ENCODE measurements around the gene JMJD1C. TPM values are rescaled to one million over a fixed set of nuclear protein-coding genes. Genes with fewer than 3 reads are reported as not detected.

The JMJD1C gene
- total RNA-seq, 1 experiment from 2014 or later: 89.7 TPM

DNA sequence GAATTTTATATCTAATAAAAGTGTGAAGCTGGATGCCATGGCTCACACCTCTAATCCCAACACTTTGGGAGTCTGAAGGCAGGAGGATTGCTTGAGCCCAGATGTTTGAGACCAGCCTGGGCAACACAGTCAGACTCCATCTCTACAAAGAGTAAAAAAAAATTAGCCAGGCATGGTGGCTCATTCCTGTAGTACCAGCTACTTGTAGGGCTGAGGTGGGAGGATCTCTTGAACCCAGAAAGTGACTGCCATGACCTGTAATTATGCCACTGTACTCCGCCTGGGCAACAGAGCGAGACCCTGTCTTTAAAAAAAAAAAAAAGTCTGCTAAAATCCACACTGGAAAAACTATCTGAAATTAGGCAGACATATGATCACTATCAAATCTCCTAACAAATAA lies 7.6 kb downstream of the JMJD1C start:
- ChIA-PET CTCF (no interaction called here), POLR2A (no interaction called here)
- no peaks in the 10 kb centered on the region for H3K9me3 Mint-ChIP-seq (ENCODE audit: unreplicated experiment)
- Histone ChIP-seq H3K4me3 (ENCODE audit: low read depth, low read length) (no peak overlapping the region), H3K36me3 (ENCODE audit: control insufficient read depth, insufficient read depth, low read length) (no peaks in the 10 kb centered on the region; the same call in 1 of the 2 replicates), H3K4me1 (peaks cover 21% of the 10 kb centered on the region), H3K27me3 (replicated peaks; ENCODE audit: control insufficient read depth, insufficient read depth, low read length) (no peaks in the 10 kb centered on the region), H3K9me3 (no peaks in the 10 kb centered on the region)
- no peak overlapping the region for H3K4me3 Mint-ChIP-seq (ENCODE audit: unreplicated experiment)
- TF ChIP-seq, protein P1, sequence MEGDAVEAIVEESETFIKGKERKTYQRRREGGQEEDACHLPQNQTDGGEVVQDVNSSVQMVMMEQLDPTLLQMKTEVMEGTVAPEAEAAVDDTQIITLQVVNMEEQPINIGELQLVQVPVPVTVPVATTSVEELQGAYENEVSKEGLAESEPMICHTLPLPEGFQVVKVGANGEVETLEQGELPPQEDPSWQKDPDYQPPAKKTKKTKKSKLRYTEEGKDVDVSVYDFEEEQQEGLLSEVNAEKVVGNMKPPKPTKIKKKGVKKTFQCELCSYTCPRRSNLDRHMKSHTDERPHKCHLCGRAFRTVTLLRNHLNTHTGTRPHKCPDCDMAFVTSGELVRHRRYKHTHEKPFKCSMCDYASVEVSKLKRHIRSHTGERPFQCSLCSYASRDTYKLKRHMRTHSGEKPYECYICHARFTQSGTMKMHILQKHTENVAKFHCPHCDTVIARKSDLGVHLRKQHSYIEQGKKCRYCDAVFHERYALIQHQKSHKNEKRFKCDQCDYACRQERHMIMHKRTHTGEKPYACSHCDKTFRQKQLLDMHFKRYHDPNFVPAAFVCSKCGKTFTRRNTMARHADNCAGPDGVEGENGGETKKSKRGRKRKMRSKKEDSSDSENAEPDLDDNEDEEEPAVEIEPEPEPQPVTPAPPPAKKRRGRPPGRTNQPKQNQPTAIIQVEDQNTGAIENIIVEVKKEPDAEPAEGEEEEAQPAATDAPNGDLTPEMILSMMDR (IDR thresholded peaks at IDR 0.05; ENCODE audit: insufficient read depth in 1 of 2, low read depth in 1 of 2, low read length in 1 of 2, severe bottlenecking in 1 of 2, unreplicated experiment in 1 of 2): no peak
- peaks cover 16% of the 10 kb centered on the region for H3K4me1 Mint-ChIP-seq (ENCODE audit: low read depth, unreplicated experiment)
- no peaks in the 10 kb centered on the region for H3K27me3 Mint-ChIP-seq (ENCODE audit: insufficient read depth, unreplicated experiment)
- H3K36me3 Mint-ChIP-seq (ENCODE audit: insufficient read depth, unreplicated experiment): peaks cover 8% of the 10 kb centered on the region
- no peak overlapping the region for H3K27ac Mint-ChIP-seq (ENCODE audit: unreplicated experiment)
- no TSS peak for BruUV-seq (replicated peaks)
- DNase-seq: no peak
- intact Hi-C loops (cut with micrococcal nuclease; ENCODE audit: unreplicated experiment): no loop called here

DNA sequence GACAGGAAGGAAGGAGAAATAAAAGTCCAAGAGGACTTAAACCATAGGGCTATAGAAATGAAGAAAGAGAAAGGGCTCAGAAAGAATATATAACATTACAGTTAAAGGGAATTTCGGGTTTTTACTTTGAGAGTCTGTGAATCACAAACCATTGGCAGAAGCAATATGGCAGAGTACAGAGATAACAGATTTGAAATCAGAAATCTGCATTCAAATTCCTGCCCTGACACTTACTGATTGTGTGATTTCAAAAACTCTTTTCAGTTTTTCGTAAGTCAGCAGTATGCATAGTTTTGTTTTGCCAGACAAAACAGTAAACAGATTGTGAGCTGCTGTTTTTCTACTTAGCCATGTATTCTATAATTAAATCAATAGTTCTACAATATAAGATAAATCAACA lies 8.2 kb downstream of the JMJD1C start:
- Histone ChIP-seq H3K4me1 (peaks cover 21% of the 10 kb centered on the region), H3K9me3 (no peaks in the 10 kb centered on the region), H3K4me3 (ENCODE audit: low read depth, low read length) (no peak overlapping the region), H3K27me3 (replicated peaks; ENCODE audit: control insufficient read depth, insufficient read depth, low read length) (no peaks in the 10 kb centered on the region), H3K36me3 (ENCODE audit: control insufficient read depth, insufficient read depth, low read length) (no peaks in the 10 kb centered on the region; the same call in 1 of the 2 replicates)
- DNase-seq: no peak
- H3K27me3 Mint-ChIP-seq (ENCODE audit: insufficient read depth, unreplicated experiment): no peaks in the 10 kb centered on the region
- H3K36me3 Mint-ChIP-seq (ENCODE audit: insufficient read depth, unreplicated experiment): peaks cover 8% of the 10 kb centered on the region
- no peak overlapping the region for H3K27ac Mint-ChIP-seq (ENCODE audit: unreplicated experiment)
- no TSS peak for BruUV-seq (replicated peaks)
- ChIA-PET CTCF (no interaction called here), POLR2A (no interaction called here)
- H3K4me3 Mint-ChIP-seq (ENCODE audit: unreplicated experiment): no peak overlapping the region
- no peaks in the 10 kb centered on the region for H3K9me3 Mint-ChIP-seq (ENCODE audit: unreplicated experiment)
- peaks cover 16% of the 10 kb centered on the region for H3K4me1 Mint-ChIP-seq (ENCODE audit: low read depth, unreplicated experiment)
- TF ChIP-seq, protein P1 (IDR thresholded peaks at IDR 0.05; ENCODE audit: insufficient read depth in 1 of 2, low read depth in 1 of 2, low read length in 1 of 2, severe bottlenecking in 1 of 2, unreplicated experiment in 1 of 2): no peak
- intact Hi-C loops (cut with micrococcal nuclease; ENCODE audit: unreplicated experiment): no loop called here

DNA sequence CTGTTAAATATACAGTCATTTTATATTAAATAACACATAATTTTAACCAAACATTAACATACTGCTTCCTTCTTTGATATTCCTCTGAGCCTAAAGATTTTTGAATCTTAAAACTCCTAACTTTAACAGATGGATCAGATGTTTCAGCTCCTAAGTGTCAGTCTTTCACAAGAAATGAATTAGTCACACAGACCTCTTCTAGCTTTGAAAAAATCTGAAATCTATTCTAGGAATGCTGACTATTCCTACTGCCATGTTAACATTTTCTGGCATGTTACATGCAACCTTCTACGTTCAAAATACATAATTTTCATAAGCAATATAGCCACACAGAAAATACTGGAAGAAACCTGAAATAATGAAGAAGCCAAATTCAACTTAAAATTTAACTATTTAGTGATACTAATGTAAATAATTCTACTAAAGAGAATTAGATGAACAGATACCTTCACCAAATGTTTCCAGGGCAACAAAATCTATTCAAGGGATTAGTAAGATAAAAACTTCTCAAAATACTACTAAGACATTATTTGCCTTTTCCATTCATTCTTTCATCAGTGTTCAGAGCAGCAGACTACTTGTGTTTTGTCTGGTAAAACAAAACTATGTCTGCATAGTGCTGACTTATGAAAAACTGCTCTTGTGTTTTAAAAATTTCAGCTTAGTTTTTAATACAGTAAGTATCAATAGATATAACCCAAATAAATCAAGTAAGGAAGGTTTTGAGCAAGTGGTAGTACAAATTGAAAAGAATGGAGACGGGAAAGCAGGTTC lies 9.2 kb downstream of the JMJD1C start:
- no peaks in the 10 kb centered on the region for H3K9me3 ChIP-seq
- H3K36me3 ChIP-seq (ENCODE audit: control insufficient read depth, insufficient read depth, low read length): no peaks in the 10 kb centered on the region; the same call in 1 of the 2 replicates
- peaks cover 21% of the 10 kb centered on the region for H3K4me1 ChIP-seq
- Mint-ChIP-seq H3K36me3 (ENCODE audit: insufficient read depth, unreplicated experiment) (peaks cover 17% of the 10 kb centered on the region), H3K27ac (ENCODE audit: unreplicated experiment) (peak overlapping the region; percentile 29), H3K27me3 (ENCODE audit: insufficient read depth, unreplicated experiment) (no peaks in the 10 kb centered on the region), H3K4me1 (ENCODE audit: low read depth, unreplicated experiment) (peaks cover 16% of the 10 kb centered on the region), H3K4me3 (ENCODE audit: unreplicated experiment) (no peak overlapping the region), H3K9me3 (ENCODE audit: unreplicated experiment) (no peaks in the 10 kb centered on the region)
- no peak for DNase-seq
- intact Hi-C loops (cut with micrococcal nuclease; ENCODE audit: unreplicated experiment): no loop called here
- TF ChIP-seq, protein P1 (IDR thresholded peaks at IDR 0.05; ENCODE audit: insufficient read depth in 1 of 2, low read depth in 1 of 2, low read length in 1 of 2, severe bottlenecking in 1 of 2, unreplicated experiment in 1 of 2): no peak
- no peaks in the 10 kb centered on the region for H3K27me3 ChIP-seq (replicated peaks; ENCODE audit: control insufficient read depth, insufficient read depth, low read length)
- no TSS peak for BruUV-seq (replicated peaks)
- ChIA-PET POLR2A (interaction anchor here (0.6 kb wide), 1 partner anchor 18 kb away, joined by 3 read pairs; no protein-coding TSS in a partner anchor), CTCF (no interaction called here)
- no peak overlapping the region for H3K4me3 ChIP-seq (ENCODE audit: low read depth, low read length)

Measured in Caco-2 (cell line).